22Rv1 (cell line): ENCODE data around the gene DAPL1.

Source experiments
- H3K27ac ChIP-seq: fragments of 450-650 bp; 2 replicates; pipeline ENCODE4 v1.5.1; 2017
- CTCF ChIP-seq: fragments of 450-650 bp; IDR thresholded peaks from 2 replicates; pipeline ENCODE4 v1.5.1; 2017; ENCODE audit warnings: mild to moderate bottlenecking
- ZFX ChIP-seq: fragments of 450-650 bp; IDR thresholded peaks from 2 replicates; pipeline ENCODE4 v1.6.1; 2017; ENCODE audit warnings: antibody characterized with exemption, borderline replicate concordance

The DAPL1 gene

DNA sequence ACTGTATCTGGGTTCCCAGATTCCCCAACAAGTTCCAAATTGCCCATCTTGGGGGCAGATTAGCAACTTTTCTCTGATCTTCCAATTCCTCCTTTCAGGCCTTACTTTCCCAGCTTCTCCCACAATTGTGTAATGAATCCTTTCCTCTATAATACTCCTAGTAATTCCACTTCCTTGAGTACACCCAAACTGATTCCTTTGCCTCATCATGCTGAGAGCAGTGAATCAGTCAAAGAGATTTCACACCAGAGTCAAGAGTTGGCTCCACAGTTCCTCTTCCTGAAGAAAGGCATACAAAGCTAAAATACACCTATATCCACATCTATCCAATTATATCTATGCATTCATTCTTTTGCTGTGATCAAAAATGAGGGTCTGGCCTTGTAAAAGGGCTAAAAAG lies 28.6 kb upstream of the DAPL1 start:
- no peak overlapping the region for H3K27ac ChIP-seq
- TF ChIP-seq CTCF (no peak), ZFX (no peak)

DNA sequence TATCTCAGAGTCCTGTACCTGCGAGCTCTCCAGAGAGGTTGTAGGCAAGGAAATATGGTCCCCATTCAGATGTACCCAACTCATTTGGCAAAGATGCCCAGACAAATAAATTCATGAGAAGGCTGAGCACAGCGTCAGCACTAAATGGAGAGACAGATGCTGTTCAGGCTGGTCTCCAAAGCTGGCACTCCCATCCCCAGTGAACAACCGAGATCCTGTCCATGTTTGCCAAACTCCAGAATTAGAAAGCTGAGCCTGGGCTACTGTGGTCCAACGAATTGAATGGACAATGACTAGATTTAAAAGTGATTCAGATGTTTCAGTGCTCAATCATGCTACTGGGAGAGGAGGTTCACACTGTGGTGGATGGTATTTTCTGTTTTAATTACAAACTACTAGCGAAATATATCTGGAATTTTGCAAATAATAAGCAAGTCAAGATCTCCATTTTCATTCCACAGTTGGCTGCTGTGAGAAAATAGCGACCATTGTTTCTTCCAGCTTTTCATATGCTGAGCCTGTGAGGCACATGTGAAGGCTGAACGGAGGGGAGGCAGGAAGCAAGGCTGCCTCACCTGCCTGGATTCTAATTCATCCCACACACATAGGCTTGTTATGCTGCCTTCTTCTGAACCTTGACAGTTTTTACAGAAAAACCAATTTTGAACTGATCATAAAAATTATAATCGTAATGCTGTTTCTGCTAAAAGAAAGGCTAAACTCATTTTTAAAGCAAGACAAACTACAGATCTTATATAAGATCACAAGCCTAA lies 22.6 kb upstream of the DAPL1 start:
- TF ChIP-seq ZFX (no peak), CTCF (no peak)

DNA sequence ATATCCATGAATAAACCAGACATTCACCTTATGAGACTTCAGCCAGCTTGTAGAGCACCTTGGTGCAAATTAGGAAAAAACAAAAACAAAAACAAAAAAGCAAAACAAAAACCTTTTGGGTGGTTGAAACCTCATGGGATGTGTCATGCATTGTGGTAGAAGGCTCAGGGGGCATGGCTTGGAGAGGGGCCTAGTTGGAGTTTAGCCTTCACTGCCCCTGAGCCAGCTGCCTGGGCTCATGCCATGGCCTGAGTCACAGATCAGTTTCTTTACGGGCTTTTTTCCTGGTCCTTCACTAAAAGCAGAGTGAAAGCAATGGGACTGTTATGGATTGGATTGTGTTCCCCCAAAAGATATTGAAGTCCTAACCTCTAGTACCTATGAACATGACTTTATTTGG lies 22.0 kb upstream of the DAPL1 start:
- H3K27ac ChIP-seq = no peak overlapping the region
- TF ChIP-seq CTCF = no peak
- TF ChIP-seq ZFX = no peak

More for the DNA sequence above, 22.6 kb upstream of the DAPL1 start:
- H3K27ac ChIP-seq = no peak overlapping the region

DNA sequence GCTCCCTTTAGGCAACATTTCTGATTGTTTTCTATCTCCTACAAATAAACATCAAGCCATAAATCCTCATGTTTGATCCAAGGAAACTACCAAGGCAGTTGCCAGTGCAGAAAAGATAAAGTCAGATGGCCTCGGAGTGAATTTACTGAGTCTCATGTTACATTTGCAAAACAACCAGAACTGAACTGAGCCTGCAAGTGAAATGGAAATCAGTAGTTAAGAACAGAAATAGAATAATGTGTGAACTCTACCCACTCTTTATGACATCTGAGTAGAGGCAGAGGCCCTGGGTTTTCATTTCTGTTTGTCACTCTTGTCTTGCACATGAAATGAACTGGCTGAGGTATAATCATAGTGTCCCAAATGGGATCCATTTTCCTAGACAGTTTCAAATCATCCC lies 20.4 kb upstream of the DAPL1 start:
- H3K27ac ChIP-seq = no peak overlapping the region
- TF ChIP-seq CTCF = no peak
- no peak for TF ChIP-seq ZFX

GRCh38 chr2:158775273-158776027 lies 19.7 kb upstream of the DAPL1 start:
- TF ChIP-seq CTCF = no peak
- no peak for TF ChIP-seq ZFX

DNA sequence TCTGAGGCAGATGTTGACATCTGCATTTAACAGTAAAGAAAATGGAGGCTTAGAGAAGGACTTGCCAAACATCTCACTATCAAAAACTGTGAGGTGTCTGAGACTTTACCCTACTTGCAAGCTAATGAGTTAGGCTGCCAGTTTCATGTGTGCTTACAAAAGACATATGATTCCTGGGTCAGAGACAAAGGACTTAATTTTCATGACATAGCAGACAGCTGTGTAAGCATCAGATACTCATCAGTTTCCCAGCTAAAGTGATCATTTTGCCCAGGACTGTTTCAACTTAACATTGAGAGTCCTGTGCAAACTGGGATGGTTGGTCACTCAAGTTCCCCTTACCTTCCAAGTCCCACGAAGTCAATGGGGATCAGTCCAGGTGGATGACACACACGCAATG lies 18.9 kb upstream of the DAPL1 start:
- TF ChIP-seq ZFX (no peak), CTCF (no peak)
- no peak overlapping the region for H3K27ac ChIP-seq

More at GRCh38 chr2:158775273-158776027, 19.7 kb upstream of the DAPL1 start:
- H3K27ac ChIP-seq = no peak overlapping the region

- TF ChIP-seq CTCF = no peak
- no peak for TF ChIP-seq ZFX
- H3K27ac ChIP-seq = no peak overlapping the region
These were observed 18.0 kb upstream of the DAPL1 start for GRCh38 chr2:158777077-158777476.
